Astrocyte of the cerebellum (primary cell): ENCODE measurements around the gene PPP2R2D.

Source experiments
- DNase-seq: peaks from one replicate; pipeline ENCODE4 v3.0.0-alpha.2; 2011; ENCODE audit warnings: low read depth
- H3K4me3 ChIP-seq: 2 replicates; pipeline ENCODE4 v1.5.1; 2011; ENCODE audit warnings: mild to moderate bottlenecking, low read depth, low read length, moderate library complexity
- in situ Hi-C: cut with HindIII; loops from 2 replicates; pipeline ENCODE4 v1.10.0; 2017; ENCODE audit warnings: low sequenced_read_pairs
- TF ChIP-seq, protein P1 (sequence below): IDR thresholded peaks from 2 replicates; pipeline ENCODE4 v1.5.1; 2012; ENCODE audit warnings: low read length, low read depth, moderate library complexity, mild to moderate bottlenecking; ENCODE audit errors: missing control alignments

Gene PPP2R2D

DNA sequence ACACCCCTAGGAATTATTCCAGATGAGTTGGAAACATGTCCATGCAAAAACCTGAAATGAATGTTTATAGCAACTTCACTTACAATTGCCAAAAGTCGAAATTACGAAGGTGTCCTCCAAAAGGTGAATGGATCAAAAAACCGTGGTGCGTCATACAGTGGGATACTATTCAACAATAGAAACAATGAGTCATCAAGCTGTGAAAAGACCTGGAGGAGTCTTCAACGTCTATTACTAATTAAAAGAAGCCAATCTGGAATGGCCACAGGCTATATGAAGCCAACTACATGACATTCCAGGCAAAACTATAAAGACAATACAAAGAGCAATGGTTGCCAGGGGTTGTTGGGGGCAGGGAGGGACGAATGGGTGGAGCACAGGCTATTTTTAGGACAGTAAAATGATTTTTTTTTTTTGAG lies 12.6 kb upstream of the PPP2R2D start:
- in situ Hi-C loops = no loop called here
- H3K4me3 ChIP-seq = no peak overlapping the region
- TF ChIP-seq, protein P1, sequence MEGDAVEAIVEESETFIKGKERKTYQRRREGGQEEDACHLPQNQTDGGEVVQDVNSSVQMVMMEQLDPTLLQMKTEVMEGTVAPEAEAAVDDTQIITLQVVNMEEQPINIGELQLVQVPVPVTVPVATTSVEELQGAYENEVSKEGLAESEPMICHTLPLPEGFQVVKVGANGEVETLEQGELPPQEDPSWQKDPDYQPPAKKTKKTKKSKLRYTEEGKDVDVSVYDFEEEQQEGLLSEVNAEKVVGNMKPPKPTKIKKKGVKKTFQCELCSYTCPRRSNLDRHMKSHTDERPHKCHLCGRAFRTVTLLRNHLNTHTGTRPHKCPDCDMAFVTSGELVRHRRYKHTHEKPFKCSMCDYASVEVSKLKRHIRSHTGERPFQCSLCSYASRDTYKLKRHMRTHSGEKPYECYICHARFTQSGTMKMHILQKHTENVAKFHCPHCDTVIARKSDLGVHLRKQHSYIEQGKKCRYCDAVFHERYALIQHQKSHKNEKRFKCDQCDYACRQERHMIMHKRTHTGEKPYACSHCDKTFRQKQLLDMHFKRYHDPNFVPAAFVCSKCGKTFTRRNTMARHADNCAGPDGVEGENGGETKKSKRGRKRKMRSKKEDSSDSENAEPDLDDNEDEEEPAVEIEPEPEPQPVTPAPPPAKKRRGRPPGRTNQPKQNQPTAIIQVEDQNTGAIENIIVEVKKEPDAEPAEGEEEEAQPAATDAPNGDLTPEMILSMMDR = no peak
- no peak for DNase-seq

DNA sequence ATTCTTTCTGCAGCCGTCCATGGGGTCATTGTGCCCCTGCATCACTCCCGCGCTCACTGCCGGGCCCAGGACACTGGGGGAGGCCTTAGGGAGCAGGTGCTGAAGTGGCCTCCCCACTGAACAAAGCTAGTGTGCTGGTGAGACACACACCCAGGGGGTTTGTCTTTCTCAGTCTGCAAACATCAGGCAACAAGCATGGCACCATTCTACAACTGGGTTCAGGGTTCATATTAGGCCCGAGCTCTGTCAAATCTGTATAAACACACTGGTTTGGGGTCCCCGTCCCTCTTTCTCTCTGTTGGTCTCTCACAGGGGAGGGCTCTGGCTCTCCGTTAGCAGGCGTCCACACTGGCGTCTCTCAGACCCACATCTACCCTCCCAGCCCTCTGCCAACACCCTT lies 11.1 kb upstream of the PPP2R2D start:
- in situ Hi-C loops = no loop called here
- TF ChIP-seq, protein P1 = no peak
- no peak for DNase-seq
- H3K4me3 ChIP-seq = no peak overlapping the region

DNA sequence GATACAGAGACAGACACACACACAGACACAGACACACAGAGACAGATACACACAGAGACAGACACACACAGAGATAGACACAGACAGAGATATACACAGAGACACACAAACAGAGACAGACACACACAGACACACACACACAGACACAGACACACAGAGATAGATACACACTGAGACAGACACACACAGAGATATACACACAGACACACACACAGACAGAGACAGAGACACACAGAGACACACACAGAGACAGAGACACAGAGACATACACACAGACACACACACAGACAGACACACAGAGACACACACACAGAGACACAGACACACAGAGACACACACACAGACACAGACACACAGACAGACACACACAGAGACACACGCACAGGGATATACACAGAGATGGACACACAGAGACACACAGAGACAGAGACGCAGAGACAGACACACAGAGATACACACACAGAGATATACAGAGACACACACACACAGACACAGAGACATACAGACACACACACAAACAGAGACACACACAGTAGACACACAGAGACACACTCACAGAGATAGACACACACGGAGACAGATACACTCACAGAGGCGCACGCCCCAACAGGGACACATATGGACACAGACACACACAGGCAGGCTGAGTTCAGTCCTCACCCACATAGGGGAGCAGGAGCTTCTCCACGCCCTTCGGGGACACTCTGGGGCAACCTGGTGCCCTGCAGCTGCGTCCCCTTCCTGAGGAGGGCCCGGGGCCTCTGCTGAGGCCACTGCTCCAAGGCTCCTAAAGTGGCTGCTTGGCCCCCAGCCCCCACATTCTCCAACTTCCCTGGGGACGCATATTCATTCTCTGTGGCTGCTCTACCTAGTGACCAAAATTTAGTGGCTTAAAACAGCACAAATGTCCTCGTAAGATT lies 10.3 kb upstream of the PPP2R2D start:
- TF ChIP-seq, protein P1 = no peak
- in situ Hi-C loops = no loop called here
- H3K4me3 ChIP-seq = no peak overlapping the region
- DNase-seq = no peak

DNA sequence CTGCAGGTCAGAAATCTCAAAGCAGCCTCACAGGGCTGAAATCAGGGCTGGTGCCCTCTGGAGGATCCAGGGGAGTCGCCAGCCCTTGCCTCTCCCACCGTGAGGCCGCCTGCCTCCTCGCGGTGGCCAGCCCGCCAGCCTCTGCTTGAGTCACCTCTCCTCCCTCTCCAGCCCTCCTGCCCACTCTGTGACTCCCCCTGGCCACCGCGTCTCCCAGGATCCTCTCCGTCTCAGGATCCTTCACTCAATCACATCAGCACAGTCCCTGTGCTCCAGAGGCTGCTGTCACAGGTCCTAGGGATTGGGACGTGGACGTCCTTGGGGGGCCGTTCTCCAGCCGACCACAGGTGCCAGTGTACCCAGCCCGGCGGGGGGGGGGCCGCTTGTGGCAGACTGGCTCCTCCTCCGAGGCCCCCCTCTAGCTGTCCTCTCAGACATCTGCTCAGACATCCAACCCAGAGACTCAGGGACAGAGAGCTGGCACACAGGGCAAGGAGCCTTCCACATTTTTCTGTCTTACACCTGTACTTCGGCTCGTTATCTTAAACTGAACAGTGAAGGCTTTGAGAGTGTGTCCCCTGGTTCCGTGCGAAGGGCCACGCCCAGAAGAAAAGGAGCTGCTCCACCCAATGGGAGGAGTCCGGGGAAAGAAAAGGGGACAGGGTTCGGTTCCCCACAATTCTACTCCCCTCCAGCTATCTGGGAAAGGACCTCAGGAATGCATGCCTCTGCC lies 9.4 kb upstream of the PPP2R2D start:
- TF ChIP-seq, protein P1 = peak; percentile 18
- in situ Hi-C loops = no loop called here
- no peak for DNase-seq
- H3K4me3 ChIP-seq = no peak overlapping the region

DNA sequence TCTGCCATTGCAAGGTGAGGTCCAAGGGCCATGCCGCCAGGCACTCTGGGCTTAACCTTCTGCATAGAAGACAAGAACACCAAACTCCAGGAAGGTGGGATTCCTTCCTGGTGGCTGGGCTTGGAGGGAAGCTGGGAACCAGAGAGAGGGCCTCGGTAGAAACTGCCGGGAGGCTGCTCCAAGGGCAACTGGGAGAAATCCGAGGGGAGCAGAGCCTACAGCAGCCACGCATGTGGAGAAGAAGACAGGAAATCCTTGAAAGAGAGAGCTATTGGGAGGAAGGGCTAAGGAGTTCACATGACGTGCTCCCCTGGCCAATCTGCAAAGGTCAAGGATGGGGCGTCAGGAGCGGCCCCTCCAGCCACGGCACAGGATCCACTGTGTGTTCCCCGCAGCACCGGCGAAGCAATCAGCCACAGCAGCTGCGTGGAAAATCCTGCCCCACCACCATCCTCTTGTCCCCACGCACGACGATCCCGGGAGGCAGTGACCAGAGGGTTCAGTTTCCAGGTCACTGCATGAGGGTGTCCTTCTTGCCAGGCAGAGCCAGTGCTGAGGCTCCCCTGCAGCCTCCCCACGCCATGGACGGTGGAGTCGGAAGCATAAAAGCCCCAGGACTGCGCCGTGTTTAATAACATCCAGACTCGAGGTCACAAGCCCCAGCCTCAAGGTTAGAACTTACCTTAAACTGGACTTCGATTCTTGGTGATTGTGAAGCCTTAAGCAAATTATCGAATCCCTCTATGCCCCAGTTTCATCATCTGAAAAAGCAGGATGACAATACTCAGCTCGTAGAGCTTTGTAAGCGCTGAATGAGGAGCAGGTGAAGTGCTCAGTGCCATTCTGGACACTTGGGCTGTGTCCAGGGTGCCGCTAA lies 8.6 kb upstream of the PPP2R2D start:
- no peak overlapping the region for H3K4me3 ChIP-seq
- in situ Hi-C loops = no loop called here
- TF ChIP-seq, protein P1 = no peak
- no peak for DNase-seq
